Panc1 (cell line): Measurements from ENCODE around the gene AGAP1.

Experiments used
- POLR2AphosphoS5 ChIP-seq: IDR thresholded peaks from 2 replicates; pipeline ENCODE4 v1.6.1; 2012; ENCODE audit warnings: mild to moderate bottlenecking, low read depth, low read length, moderate library complexity
- REST ChIP-seq, 2 experiments: IDR thresholded peaks; 2 replicates each; pipeline ENCODE4 v1.6.1; 2011 to 2012; ENCODE audit warnings: low read depth in 2 of 2, control low read depth in 1 of 2, low read length in 1 of 2, mild to moderate bottlenecking in 1 of 2, moderate library complexity in 1 of 2; ENCODE audit not compliant: insufficient read depth in 1 of 2
- TF ChIP-seq, protein P1 (sequence below): fragments of 450-650 bp; IDR thresholded peaks from 2 replicates; pipeline ENCODE4 v1.5.1; 2017; ENCODE audit warnings: mild to moderate bottlenecking

GRCh38 chr2:235570966-235571692, 77.3 kb downstream of the AGAP1 start:
- TF ChIP-seq, protein P1, sequence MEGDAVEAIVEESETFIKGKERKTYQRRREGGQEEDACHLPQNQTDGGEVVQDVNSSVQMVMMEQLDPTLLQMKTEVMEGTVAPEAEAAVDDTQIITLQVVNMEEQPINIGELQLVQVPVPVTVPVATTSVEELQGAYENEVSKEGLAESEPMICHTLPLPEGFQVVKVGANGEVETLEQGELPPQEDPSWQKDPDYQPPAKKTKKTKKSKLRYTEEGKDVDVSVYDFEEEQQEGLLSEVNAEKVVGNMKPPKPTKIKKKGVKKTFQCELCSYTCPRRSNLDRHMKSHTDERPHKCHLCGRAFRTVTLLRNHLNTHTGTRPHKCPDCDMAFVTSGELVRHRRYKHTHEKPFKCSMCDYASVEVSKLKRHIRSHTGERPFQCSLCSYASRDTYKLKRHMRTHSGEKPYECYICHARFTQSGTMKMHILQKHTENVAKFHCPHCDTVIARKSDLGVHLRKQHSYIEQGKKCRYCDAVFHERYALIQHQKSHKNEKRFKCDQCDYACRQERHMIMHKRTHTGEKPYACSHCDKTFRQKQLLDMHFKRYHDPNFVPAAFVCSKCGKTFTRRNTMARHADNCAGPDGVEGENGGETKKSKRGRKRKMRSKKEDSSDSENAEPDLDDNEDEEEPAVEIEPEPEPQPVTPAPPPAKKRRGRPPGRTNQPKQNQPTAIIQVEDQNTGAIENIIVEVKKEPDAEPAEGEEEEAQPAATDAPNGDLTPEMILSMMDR, result no peak
- TF ChIP-seq REST (IDR thresholded peaks at IDR 0.05; ENCODE audit: insufficient read depth in 1 of 2, low read depth in 2 of 2, low read length in 1 of 2) (no peak), POLR2AphosphoS5 (no peak)
